Activated T-helper 17 cell treated with anti-CD3 and anti-CD28 coated beads, Interleukin-2, amount 50 U/mL, for 72 hours (primary cell): ENCODE results near the gene SLC39A3. TPM values are rescaled to one million over a fixed set of nuclear protein-coding genes. Genes with fewer than 3 reads are reported as not detected.

Source experiments
- ATAC-seq: fragments of 150-1000 bp; cut with Tn5 transposase; replicated peaks from 2 replicates; pipeline ENCODE4 v1.10.0; 2021; ENCODE audit warnings: mild to moderate bottlenecking, moderate library complexity
- H3K27ac Mint-ChIP-seq: one replicate; pipeline ENCODE4 v1.8.0; 2022; ENCODE audit warnings: mixed read lengths
- H3K27me3 Mint-ChIP-seq: one replicate; pipeline ENCODE4 v1.8.0; 2022; ENCODE audit warnings: mixed read lengths
- H3K36me3 Mint-ChIP-seq: one replicate; pipeline ENCODE4 v1.8.0; 2022; ENCODE audit warnings: low read depth, mild to moderate bottlenecking, mixed read lengths
- H3K4me1 Mint-ChIP-seq: one replicate; pipeline ENCODE4 v1.8.0; 2022; ENCODE audit warnings: mixed read lengths
- H3K4me3 Mint-ChIP-seq: one replicate; pipeline ENCODE4 v1.8.0; 2022; ENCODE audit warnings: mild to moderate bottlenecking, mixed read lengths
- H3K9me3 Mint-ChIP-seq: one replicate; pipeline ENCODE4 v1.8.0; 2022; ENCODE audit warnings: mixed read lengths
- total RNA-seq, 2 donors: library from RNA; stranded (reverse); gene quantifications; one replicate each; pipeline ENCODE4 v1.2.3, GENCODE V29; 2022

Gene SLC39A3
- total RNA-seq: 10 to 100 TPM; 13.4 to 47.8 TPM

GRCh38 chr19:2739602-2740313, at the start of gene SLC39A3:
Gene SLC39A3, minus strand, starts transcription at chr19:2740017. Its CDS starts 2,760 bp downstream, at chr19:2737257.
- H3K27ac Mint-ChIP-seq: peak within 1 kb of the TSS; percentile 84
- peaks cover 6% of the 10 kb centered on the region for H3K27me3 Mint-ChIP-seq
- H3K36me3 Mint-ChIP-seq: peaks cover 22% of the 10 kb centered on the region
- no peaks in the 10 kb centered on the region for H3K9me3 Mint-ChIP-seq
- peak; percentile 100 for ATAC-seq
- no peaks in the 10 kb centered on the region for H3K4me1 Mint-ChIP-seq
- peak within 1 kb of the TSS; percentile 93 for H3K4me3 Mint-ChIP-seq

- ATAC-seq: no peak
- Mint-ChIP-seq H3K4me3 (no peak overlapping the region), H3K9me3 (no peaks in the 10 kb centered on the region), H3K4me1 (peaks cover 12% of the 10 kb centered on the region), H3K27ac (no peak overlapping the region), H3K27me3 (no peaks in the 10 kb centered on the region), H3K36me3 (peaks cover 32% of the 10 kb centered on the region)
These were observed 48.4 kb upstream of the SLC39A3 start for GRCh38 chr19:2788237-2788636.

- H3K4me3 Mint-ChIP-seq: peak overlapping the region; percentile 85
- no peaks in the 10 kb centered on the region for H3K9me3 Mint-ChIP-seq
- no peak for ATAC-seq
- no peak overlapping the region for H3K27ac Mint-ChIP-seq
- H3K27me3 Mint-ChIP-seq: no peaks in the 10 kb centered on the region
- H3K36me3 Mint-ChIP-seq: peaks cover 25% of the 10 kb centered on the region
- H3K4me1 Mint-ChIP-seq: peaks cover 12% of the 10 kb centered on the region
These were observed 47.3 kb upstream of the SLC39A3 start for GRCh38 chr19:2787115-2787514.

- Mint-ChIP-seq H3K36me3 (peaks cover 22% of the 10 kb centered on the region), H3K9me3 (no peaks in the 10 kb centered on the region), H3K4me1 (peaks cover 18% of the 10 kb centered on the region), H3K4me3 (peak within 1 kb of the TSS; percentile 85), H3K27me3 (no peaks in the 10 kb centered on the region), H3K27ac (peak within 1 kb of the TSS; percentile 91)
- peak; percentile 88 for ATAC-seq
These were observed 45.6 kb upstream of the SLC39A3 start, which contains the start of gene THOP1 for GRCh38 chr19:2785244-2785997. Gene THOP1, plus strand, starts transcription at chr19:2785503. Its CDS starts 160 bp downstream, at chr19:2785663.

- Mint-ChIP-seq H3K9me3 (no peaks in the 10 kb centered on the region), H3K36me3 (peaks cover 23% of the 10 kb centered on the region), H3K27ac (peak overlapping the region; percentile 74), H3K4me3 (peak overlapping the region; percentile 85), H3K4me1 (peaks cover 23% of the 10 kb centered on the region), H3K27me3 (no peaks in the 10 kb centered on the region)
- ATAC-seq: no peak
These were observed 43.9 kb upstream of the SLC39A3 start for GRCh38 chr19:2783781-2784145.

DNA sequence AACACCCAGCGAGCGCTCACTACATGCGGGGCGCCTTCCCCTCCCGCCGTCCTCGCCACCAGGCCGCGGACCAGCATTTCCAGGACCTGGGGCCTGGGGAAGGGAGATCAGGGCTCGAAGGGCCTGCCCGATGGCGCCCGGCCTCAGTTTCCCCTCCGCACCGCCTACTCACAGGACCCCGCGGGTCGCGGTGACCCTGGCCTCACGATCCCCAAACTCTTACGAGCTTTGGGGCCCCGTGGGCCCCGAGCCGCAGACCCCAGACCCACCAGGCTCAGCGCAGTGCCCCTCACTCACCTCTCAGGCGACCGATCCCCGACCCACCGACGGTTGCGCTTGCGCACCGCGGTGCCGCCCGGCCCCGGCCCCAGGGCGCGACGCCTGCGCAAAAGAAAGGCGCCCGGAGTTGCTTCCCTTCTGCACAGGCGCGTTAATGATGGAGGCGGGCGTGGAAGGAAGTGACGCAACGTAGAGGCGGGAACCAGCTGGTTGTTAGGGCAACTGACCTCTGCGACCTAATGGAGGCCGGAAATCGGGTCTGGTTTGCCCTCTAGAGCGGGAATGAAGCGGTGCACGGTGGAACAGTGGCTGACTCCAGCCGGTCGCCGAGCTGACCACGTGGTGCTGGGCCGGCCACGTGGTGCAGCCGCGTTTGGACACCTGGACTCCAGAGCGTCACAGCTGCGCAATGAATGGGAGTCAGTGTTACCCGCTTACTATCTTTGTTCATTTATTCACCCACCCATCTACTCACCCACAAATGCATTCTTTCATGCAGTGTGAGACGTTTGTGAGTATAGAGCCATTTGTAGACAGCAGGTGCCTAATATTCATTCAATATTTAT, 43.3 kb upstream of the SLC39A3 start, which contains the start of gene SGTA:
TSS of gene SGTA (minus strand) at position 338 of the 845 bp plus-strand sequence. CDS start 14,205 bp downstream, outside the sequence.
- Mint-ChIP-seq H3K36me3 (peaks cover 19% of the 10 kb centered on the region), H3K4me3 (peak within 1 kb of the TSS; percentile 85), H3K27me3 (no peaks in the 10 kb centered on the region), H3K27ac (peak within 1 kb of the TSS; percentile 74), H3K4me1 (peaks cover 22% of the 10 kb centered on the region), H3K9me3 (no peaks in the 10 kb centered on the region)
- peak; percentile 85 for ATAC-seq

- H3K4me3 Mint-ChIP-seq: peak overlapping the region; percentile 85
- peaks cover 18% of the 10 kb centered on the region for H3K4me1 Mint-ChIP-seq
These were observed 42.6 kb upstream of the SLC39A3 start for GRCh38 chr19:2782329-2782935.

GRCh38 chr19:2780284-2780683, 40.5 kb upstream of the SLC39A3 start:
- peaks cover 25% of the 10 kb centered on the region for H3K4me1 Mint-ChIP-seq
- peak overlapping the region; percentile 60 for H3K27ac Mint-ChIP-seq
- no peaks in the 10 kb centered on the region for H3K9me3 Mint-ChIP-seq
- no peaks in the 10 kb centered on the region for H3K27me3 Mint-ChIP-seq
- H3K4me3 Mint-ChIP-seq: peak overlapping the region; percentile 1
- no peak for ATAC-seq
- peaks cover 22% of the 10 kb centered on the region for H3K36me3 Mint-ChIP-seq

More at GRCh38 chr19:2782329-2782935, 42.6 kb upstream of the SLC39A3 start:
- Mint-ChIP-seq H3K36me3 (peaks cover 18% of the 10 kb centered on the region), H3K9me3 (no peaks in the 10 kb centered on the region), H3K27me3 (no peaks in the 10 kb centered on the region), H3K27ac (peak overlapping the region; percentile 74)
- no peak for ATAC-seq

- H3K36me3 Mint-ChIP-seq: peaks cover 23% of the 10 kb centered on the region
- no peak overlapping the region for H3K4me3 Mint-ChIP-seq
- peaks cover 31% of the 10 kb centered on the region for H3K4me1 Mint-ChIP-seq
- H3K27ac Mint-ChIP-seq: no peak overlapping the region
- no peak for ATAC-seq
- H3K27me3 Mint-ChIP-seq: no peaks in the 10 kb centered on the region
- no peaks in the 10 kb centered on the region for H3K9me3 Mint-ChIP-seq
These were observed 39.4 kb upstream of the SLC39A3 start for GRCh38 chr19:2779121-2779740.

- Mint-ChIP-seq H3K27me3 (no peaks in the 10 kb centered on the region), H3K9me3 (no peaks in the 10 kb centered on the region), H3K4me3 (no peak overlapping the region), H3K4me1 (peaks cover 31% of the 10 kb centered on the region), H3K36me3 (peaks cover 23% of the 10 kb centered on the region), H3K27ac (no peak overlapping the region)
- no peak for ATAC-seq
These were observed 38.3 kb upstream of the SLC39A3 start for GRCh38 chr19:2777952-2778683.

GRCh38 chr19:2775556-2776430, 36.0 kb upstream of the SLC39A3 start:
- ATAC-seq: peak; percentile 96

GRCh38 chr19:2774953-2775555, 35.2 kb upstream of the SLC39A3 start:
- no peaks in the 10 kb centered on the region for H3K9me3 Mint-ChIP-seq
- peaks cover 26% of the 10 kb centered on the region for H3K4me1 Mint-ChIP-seq
- H3K27me3 Mint-ChIP-seq: no peaks in the 10 kb centered on the region
- H3K27ac Mint-ChIP-seq: peak overlapping the region; percentile 94
- ATAC-seq: no peak
- H3K36me3 Mint-ChIP-seq: peaks cover 22% of the 10 kb centered on the region
- peak overlapping the region; percentile 81 for H3K4me3 Mint-ChIP-seq

More at GRCh38 chr19:2775556-2776430, 36.0 kb upstream of the SLC39A3 start:
- Mint-ChIP-seq H3K36me3 (peaks cover 28% of the 10 kb centered on the region), H3K4me1 (peaks cover 31% of the 10 kb centered on the region), H3K4me3 (peak overlapping the region; percentile 81), H3K27ac (peak overlapping the region; percentile 94), H3K9me3 (no peaks in the 10 kb centered on the region), H3K27me3 (no peaks in the 10 kb centered on the region)
